Dermis microvascular lymphatic vessel endothelial cell (primary cell): ENCODE results near the gene WDR38. TPM values are rescaled to one million over a fixed set of nuclear protein-coding genes. Genes with fewer than 3 reads are reported as not detected.

Experiments used
- DNase-seq, 2 donors: peaks; one replicate each; pipeline versions ENCODE4 v3.0.0 to v3.0.0-alpha.2; 2010; ENCODE audit warnings: low read depth in 2 of 2
- total RNA-seq: library from RNA; depleted of rRNA; stranded (reverse); fragments of >200 nt; gene quantifications from 2 replicates; pipeline ENCODE4 v1.2.1, GENCODE V29; 2014

WDR38 gene
- total RNA-seq, 1 donor from 2014 or later, result not detected

DNA sequence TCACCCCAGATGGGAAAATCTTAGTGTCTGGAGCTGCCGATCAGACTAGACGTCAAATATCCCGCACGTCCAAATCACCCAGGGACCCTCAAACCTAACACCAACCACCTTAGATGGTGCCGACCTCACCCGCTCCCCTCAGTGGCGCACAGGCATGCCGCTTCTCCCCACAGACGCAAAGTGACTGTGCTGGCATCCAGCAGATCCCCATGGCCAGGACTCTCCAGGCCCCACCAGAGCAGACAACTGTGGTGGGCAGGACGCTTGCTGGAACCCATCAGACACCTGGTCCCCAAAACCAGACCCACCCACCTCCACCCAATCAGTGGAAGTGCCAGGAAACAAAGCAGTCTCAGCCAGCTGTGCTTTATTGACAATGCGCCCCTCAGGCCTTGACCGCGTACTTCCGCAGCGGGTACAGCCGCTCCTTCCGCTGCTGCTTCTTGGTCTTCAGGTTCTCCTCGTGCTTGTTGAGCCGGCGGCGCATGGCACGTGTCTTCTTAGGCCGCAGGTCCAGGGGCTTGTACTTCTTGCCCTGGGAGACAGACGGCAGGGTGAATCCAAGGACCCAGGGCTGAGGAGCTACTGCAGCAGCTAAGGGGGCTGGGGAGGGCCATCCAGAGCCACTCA is 4.4 kb downstream of the WDR38 start:
- DNase-seq, result no peak

DNA sequence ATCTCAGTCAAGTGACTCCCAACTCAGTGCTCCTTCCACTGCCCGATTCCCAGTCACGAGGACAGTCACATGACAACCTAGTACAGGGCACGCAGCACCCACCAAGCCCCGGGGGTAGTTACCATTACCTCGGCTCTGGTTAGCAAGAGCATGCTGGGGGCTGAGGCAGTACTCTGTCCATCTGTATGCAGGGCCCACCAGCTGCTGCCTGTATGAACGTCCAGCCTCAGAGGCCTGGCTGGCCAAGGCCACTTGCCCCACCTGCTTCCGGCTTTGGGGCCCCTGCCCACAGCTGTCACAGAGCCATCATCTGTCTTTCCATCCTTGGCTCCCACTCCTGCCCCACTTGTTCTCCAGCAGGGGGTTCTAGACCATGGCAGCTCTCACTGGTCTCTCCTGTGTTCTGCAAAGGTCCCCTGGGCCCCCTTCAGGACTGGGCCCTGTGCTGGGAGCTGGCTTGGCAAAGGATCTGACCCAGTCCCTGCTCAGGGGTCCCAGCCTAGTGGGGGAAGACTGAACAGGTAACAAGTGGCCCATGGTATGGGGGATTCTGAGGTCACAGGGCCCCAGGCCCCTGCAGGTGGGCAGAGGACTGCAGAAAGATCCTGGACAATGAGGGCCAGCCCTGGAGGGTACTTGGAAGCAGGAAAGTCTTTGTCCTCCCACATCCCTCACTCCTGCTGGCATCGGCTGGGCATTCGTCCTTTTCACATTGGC is 5.2 kb downstream of the WDR38 start:
- no peak for DNase-seq

- no peak for DNase-seq
These were observed 6.7 kb downstream of the WDR38 start for GRCh38 chr9:124859803-124860581.

- no peak for DNase-seq
These were observed 7.5 kb downstream of the WDR38 start for GRCh38 chr9:124860582-124861341.

DNA sequence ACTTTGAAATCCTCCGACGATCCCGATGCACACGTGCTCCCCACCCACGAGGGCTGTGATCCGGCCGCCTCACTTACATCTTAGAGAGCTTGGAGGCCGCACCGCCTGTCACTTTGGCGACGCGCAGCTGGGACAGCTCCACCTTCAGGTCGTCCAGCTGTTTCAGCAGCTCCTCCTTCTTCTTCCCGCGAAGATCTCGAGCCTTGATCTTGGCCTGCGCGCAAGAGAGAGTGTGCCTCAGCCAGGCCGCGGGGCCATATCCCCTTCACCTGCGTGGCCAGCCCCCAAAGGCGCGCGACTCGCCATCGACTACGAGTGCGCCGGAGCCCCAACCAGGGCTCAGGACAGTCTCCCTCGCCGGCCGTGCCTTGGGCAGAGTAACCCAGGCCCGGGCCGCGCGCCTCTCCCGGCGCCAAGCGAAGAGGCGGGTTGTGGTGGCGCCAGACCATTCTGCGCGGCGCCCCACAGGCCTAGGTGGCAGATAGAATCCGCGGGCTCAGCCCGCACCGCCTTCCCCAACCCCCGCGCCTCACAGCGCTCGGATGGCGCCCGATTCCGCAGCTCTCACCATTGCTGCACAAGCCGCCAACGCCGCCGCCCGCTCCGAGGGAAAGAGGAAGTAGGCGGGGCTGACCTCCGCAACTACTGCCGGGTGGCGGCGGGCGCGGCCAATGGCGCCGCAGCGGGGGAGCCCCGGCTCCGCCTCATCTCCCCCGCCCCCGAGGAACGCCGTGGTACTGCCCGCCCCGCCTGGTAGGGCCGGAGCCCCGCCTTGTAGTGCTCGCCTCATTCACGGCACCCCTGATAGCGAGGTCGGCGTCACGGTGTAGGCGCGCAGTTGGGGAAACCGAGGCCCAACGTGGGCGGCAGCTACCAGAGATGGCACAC is 8.3 kb downstream of the WDR38 start, which contains the start of the genes ARPC5L and RPL35:
ARPC5L (plus strand) TSS at position 789 of the 888 bp plus-strand sequence. CDS start 7,161 bp downstream, outside the sequence.
RPL35 (minus strand) TSS at position 616 of the 888 bp plus-strand sequence; CDS start at position 571, 45 bp downstream.
- DNase-seq, result peak; percentile 77 to 96

DNA sequence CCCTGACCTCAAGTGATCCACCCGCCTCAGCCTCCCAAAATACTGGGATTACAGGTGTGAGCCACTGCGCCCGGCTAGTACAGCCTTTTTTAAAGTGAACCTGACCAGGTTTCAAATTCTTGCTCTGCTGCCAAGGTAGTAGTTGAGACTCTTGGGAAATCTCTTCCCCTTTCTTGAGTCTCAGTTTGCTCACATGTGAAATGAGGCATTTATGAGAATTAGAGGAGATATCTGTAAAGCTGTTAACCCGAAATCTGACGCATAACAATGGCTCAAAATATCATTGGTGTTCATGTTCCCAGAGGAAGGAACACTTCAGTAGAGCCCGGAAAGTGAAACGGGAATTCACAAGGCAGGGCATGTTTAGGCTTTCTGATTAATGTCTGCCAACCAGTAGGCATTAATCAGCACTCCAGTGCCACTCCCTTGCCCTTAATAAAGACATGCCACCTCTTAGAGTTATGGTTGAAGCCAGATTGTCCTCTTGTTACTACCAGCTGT is 10.2 kb downstream of the WDR38 start:
- DNase-seq, result peak in 1 of 2 donors; percentile 34

GRCh38 chr9:124868511-124869465 is 15.5 kb downstream of the WDR38 start:
- DNase-seq, result peak; percentile 61 to 88

- peak in 1 of 2 donors; percentile 29 for DNase-seq
These were observed 16.3 kb downstream of the WDR38 start for GRCh38 chr9:124869466-124869985.

DNA sequence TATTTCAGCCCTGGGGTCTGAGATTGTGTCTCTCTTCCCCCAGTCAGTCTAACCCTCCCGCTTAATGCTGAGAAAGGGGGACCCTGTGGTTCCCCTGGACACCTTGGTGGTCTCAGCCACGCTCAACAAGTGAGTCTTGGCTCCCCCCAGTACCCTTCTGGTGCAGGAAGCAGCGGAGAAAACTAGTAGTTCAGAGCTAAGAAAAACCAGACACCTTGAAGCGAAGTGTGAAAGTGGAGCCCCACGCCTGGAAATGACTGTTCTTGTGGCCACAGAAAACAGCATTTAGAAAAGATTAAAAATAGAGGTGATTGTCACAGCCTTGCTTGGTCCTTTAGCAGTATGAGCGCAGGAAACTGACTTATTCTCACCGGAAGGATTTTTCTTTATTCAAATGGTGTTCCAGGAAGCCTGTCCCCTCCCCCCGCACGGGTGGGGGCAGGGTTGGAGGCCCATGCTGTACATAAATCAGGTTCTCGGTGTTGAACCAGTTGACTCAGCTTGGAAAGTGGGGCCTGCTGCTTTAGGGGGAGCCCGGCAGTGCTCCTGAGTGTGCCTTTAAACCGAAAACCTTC is 16.8 kb downstream of the WDR38 start:
- DNase-seq, result peak; percentile 65 to 83

DNA sequence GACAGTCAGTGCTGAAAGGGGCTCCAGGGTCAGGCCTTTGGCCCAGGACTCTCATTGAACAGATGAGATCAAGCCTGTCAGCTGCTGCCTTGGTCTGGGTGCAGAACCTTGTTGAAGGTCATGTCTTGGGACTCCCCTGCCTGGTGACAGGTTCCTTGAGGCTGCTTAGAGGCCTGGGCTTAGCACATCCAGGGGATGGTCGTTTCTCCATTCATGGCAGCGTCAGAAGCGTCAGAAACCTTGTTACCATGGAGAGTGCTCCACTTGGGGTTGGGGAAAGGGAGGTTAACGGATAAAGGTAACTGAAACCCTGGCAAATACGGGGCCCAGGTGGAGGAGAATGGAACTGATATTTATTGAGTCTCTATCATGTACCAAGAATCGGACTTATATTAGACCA is 17.5 kb downstream of the WDR38 start:
- DNase-seq, result no peak

DNA sequence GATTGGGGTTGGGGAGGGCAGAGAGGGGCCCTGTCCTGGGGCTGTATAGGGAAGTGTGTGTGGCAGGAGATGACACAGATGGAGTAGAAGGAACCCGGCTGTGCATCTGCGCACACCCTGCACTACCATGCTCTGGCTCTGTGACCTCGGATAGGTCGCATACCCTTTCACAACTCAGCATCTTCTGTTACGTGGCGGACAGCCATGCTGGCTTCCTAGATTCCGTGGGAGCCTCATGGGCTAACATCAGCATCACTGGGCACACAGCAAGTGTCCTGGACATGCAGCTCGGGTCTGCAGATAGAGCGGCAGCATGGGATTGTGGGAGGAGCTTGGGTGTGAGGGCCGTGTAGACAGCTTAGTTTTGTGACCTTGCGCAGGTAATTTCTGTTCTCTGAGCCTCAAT is 17.9 kb downstream of the WDR38 start:
- DNase-seq, result no peak

- DNase-seq, result no peak
These were observed 20.4 kb downstream of the WDR38 start for GRCh38 chr9:124873664-124874063.

DNA sequence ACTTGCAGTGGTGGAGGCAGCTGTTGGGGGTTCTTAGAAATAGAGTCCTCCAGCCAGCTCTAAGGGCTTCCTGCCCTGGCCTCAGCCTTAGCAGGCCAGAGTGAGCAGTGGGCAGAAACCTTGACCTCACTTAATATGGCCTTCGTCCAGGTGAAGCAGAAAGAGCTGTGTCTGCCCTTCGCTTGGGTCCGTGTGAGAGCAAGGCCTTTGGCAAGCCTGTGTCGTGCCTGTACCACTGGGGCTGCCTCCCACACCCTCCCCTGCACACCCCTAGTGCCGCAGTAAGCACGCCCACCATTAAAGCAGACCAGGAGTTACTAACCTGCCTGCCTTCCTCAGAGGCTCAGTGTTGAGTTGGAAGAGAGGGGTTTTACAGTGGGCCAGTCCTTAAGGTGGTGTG is 22.2 kb downstream of the WDR38 start:
- no peak for DNase-seq

GRCh38 chr9:124877021-124877782 is 23.9 kb downstream of the WDR38 start:
- DNase-seq, result no peak

GRCh38 chr9:124878021-124878420 is 24.8 kb downstream of the WDR38 start:
- DNase-seq, result no peak

- DNase-seq, result no peak
These were observed 25.3 kb downstream of the WDR38 start for GRCh38 chr9:124878518-124878917.

GRCh38 chr9:124879226-124879625 is 26.0 kb downstream of the WDR38 start:
- no peak for DNase-seq

DNA sequence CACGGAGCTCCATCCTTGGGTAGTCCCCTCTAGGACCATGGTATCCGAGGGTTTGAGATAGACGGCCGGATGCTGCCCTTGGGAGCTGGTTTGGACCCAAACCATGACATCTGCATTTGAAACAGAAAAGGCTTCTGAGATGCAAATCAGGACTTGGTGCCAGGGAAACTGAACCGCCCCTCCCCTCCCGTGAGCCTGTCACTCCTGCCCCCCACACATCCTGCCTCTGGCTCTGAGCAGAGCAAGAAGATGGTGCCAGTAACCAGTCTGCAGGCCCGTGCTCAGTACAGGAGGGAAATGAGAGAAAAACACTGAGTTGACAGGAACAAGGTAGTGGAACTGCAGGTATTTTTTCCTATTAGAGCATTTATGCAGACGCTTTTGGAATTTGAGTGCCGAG is 27.2 kb downstream of the WDR38 start:
- DNase-seq, result no peak
